NB4 (cell line): Measurements from ENCODE around the gene ZFHX3.

Experiments used
- DNase-seq: peaks from one replicate; pipeline ENCODE4 v3.0.0; 2010; ENCODE audit warnings: low read depth
- H3K4me3 ChIP-seq: one replicate; pipeline ENCODE4 v1.5.1; 2011; ENCODE audit warnings: mild to moderate bottlenecking, low read depth, low read length, moderate library complexity
- CTCF ChIP-seq: IDR thresholded peaks from one replicate; pipeline ENCODE4 v1.5.1; 2012; ENCODE audit warnings: low read depth, low read length
- MAX ChIP-seq: IDR thresholded peaks from 2 replicates; pipeline ENCODE4 v1.6.1; 2011; ENCODE audit warnings: low read depth, low read length
- MYC ChIP-seq: IDR thresholded peaks from 2 replicates; pipeline ENCODE4 v1.6.1; 2011; ENCODE audit warnings: low read depth, low read length
- POLR2A ChIP-seq: IDR thresholded peaks from 2 replicates; pipeline ENCODE4 v1.6.1; 2011; ENCODE audit warnings: mild to moderate bottlenecking; ENCODE audit not compliant: insufficient read length; ENCODE audit errors: extremely low read depth

The ZFHX3 gene

GRCh38 chr16:73050201-73051099 is 2.5 kb upstream of the ZFHX3 start:
- TF ChIP-seq CTCF (no peak), MYC (no peak), MAX (no peak), POLR2A (no peak)
- H3K4me3 ChIP-seq, result no peak overlapping the region
- DNase-seq, result no peak

GRCh38 chr16:73049511-73049910 is 1.6 kb upstream of the ZFHX3 start:
- H3K4me3 ChIP-seq, result no peak overlapping the region

GRCh38 chr16:73049091-73049490 is 1.2 kb upstream of the ZFHX3 start:
- TF ChIP-seq CTCF (no peak), POLR2A (no peak), MAX (no peak), MYC (no peak)
- no peak overlapping the region for H3K4me3 ChIP-seq
- no peak for DNase-seq

More at GRCh38 chr16:73049511-73049910, 1.6 kb upstream of the ZFHX3 start:
- DNase-seq, result no peak
- no peak for TF ChIP-seq CTCF
- TF ChIP-seq MAX, result no peak
- TF ChIP-seq MYC, result no peak
- TF ChIP-seq POLR2A, result no peak

- peak overlapping the region; percentile 25 for H3K4me3 ChIP-seq
- no peak for TF ChIP-seq POLR2A
- TF ChIP-seq CTCF, result no peak
- no peak for TF ChIP-seq MYC
- no peak for TF ChIP-seq MAX
- DNase-seq, result no peak
Measured at GRCh38 chr16:73048292-73049080, 558 bp upstream of the ZFHX3 start.

- no peak for DNase-seq
- no peak for TF ChIP-seq POLR2A
- no peak for TF ChIP-seq MAX
- TF ChIP-seq CTCF, result no peak
- TF ChIP-seq MYC, result no peak
- no peak overlapping the region for H3K4me3 ChIP-seq
Measured at GRCh38 chr16:73047221-73047535, 750 bp downstream of the ZFHX3 start.
